Spinal cord (tissue), 10 donors: ENCODE measurements around the gene LMAN2L. TPM values are rescaled to one million over a fixed set of nuclear protein-coding genes. Genes with fewer than 3 reads are reported as not detected.

ENCODE experiments used
- DNase-seq, 6 donors: peaks; one replicate each; pipeline versions ENCODE4 v3.0.0 to v3.0.0-alpha.2; 2013 to 2015; ENCODE audit warnings: low spot score in 6 of 6, low read depth in 4 of 6
- H3K27ac ChIP-seq: one replicate; pipeline ENCODE4 v1.5.1; 2013; ENCODE audit warnings: low read depth, low read length, control low read depth
- H3K27me3 ChIP-seq: one replicate; pipeline ENCODE4 v1.6.1; 2013; ENCODE audit warnings: low read length; ENCODE audit not compliant: control insufficient read depth, insufficient read depth
- H3K36me3 ChIP-seq: one replicate; pipeline ENCODE4 v1.6.1; 2013; ENCODE audit warnings: low read length; ENCODE audit not compliant: control insufficient read depth, insufficient read depth
- H3K4me1 ChIP-seq: one replicate; pipeline ENCODE4 v1.6.1; 2013; ENCODE audit warnings: low read length; ENCODE audit not compliant: control insufficient read depth, insufficient read depth
- H3K4me3 ChIP-seq: one replicate; pipeline ENCODE4 v1.5.1; 2013; ENCODE audit warnings: low read depth, low read length, control low read depth
- H3K9me3 ChIP-seq: one replicate; pipeline ENCODE4 v1.6.1; 2013; ENCODE audit warnings: low read length; ENCODE audit not compliant: control insufficient read depth, insufficient read depth
- WGBS: methylation state at CpG from one replicate; pipeline ENCODE4 v1.1.5; 2013; ENCODE audit warnings: missing lambda C conversion rate; ENCODE audit not compliant: insufficient coverage; 5-methylcytosine and 5-hydroxymethylcytosine counted together
- polyA plus RNA-seq, 2 donors: library from polyadenylated mRNA; unstranded; fragments of 120-200 nt; gene quantifications; one replicate each; pipeline ENCODE4 v1.2.1, GENCODE V29; 2013; ENCODE audit not compliant: insufficient read length in 2 of 2
- total RNA-seq, 2 donors: library from RNA; depleted of rRNA in 1 of 2; stranded (reverse); fragments of 120-200 nt in 1 of 2; fragments of >200 nt in 1 of 2; gene quantifications; one replicate each; pipeline versions ENCODE4 v1.2.3 to v1.2.4, GENCODE V29; 2013 to 2014
- donor health status: healthy.

Gene LMAN2L
- total and polyA plus RNA-seq, 4 donors, result 26.7 to 34.0 (median 31.7) TPM

DNA sequence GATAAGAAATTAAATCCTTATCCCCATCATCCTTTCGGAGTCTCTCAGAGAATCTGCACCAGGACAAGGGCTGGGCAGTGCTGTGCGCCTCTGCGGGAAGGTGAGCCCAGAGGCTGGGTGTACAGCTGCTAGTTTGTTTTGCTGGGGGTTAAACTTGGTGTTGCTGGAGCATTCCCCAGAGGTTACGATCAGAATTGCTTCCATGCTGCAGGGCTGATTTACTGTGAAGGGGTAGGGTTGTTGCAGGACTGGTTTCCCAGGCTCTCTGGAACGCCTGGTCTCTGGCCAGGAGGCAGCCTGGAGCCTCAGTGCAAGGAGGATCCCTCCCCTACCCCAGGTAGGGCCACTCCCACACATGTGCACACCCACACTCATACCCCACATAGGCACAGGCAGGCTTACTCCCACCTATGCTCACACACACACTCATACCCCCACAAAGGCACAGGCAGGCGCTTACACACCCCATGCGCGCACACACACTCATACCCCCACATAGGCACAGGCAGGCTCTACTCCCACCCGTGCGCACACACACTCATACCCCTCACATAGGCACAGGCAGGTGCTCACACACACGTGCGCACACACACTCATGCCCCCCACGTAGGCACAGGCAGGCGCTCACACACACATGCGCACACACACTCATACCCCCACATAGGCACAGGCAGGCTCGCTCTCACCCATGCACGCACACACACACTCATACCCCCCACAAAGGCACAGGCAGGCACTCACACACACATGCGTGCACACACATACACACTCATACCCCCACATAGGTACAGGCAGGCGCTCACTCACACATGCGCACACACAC, 32.1 kb upstream of the LMAN2L start:
- 94% methylated on average over 16 of the region's 20 CpGs for WGBS
- Histone ChIP-seq H3K9me3 (no peaks in the 10 kb centered on the region), H3K27ac (no peak overlapping the region), H3K4me3 (no peak overlapping the region), H3K4me1 (peaks cover 6% of the 10 kb centered on the region), H3K27me3 (no peaks in the 10 kb centered on the region), H3K36me3 (peaks cover 16% of the 10 kb centered on the region)
- no peak for DNase-seq

DNA sequence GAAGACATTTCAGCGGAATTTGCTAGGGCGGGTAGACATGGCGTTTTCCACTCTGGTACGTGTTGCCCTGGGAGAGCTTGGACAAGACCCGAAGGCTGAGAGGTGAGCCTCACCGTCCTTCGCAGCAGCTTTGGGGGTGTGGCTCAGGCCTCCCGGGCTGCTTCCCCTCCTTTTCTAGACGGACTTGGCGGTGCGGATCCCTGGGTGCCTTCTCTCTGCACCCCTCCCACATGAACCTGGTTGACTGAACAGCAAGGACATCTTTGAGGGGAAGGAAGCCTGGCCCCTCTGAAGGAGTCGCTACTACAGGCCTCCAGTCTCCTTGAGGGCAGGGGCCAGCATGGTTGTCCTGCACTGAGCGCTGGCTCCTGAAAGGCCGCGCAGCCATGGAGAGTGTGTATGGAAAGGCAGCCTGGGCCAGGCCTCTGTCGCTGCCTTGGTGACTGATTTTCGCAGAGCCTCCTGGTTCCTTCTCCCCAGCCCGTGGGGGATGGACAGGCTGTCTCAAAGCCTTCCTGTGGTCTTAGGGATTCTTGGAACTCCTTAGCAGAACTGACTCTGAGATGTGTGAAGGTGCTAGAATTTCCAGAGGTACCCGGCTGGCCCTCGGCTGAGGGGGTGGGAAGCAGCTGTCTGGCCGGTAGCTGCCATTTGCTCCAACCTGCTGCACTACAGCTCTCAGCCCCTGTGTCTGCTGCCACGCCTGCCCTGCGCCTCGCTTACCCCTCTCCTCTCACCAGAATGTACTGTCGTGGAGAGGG, 30.8 kb upstream of the LMAN2L start:
- Histone ChIP-seq H3K27ac (no peak overlapping the region), H3K36me3 (peaks cover 16% of the 10 kb centered on the region), H3K4me1 (peaks cover 10% of the 10 kb centered on the region), H3K4me3 (no peak overlapping the region), H3K9me3 (no peaks in the 10 kb centered on the region), H3K27me3 (no peaks in the 10 kb centered on the region)
- DNase-seq, result no peak
- 88% methylated on average over 20 of the region's 25 CpGs for WGBS

DNA sequence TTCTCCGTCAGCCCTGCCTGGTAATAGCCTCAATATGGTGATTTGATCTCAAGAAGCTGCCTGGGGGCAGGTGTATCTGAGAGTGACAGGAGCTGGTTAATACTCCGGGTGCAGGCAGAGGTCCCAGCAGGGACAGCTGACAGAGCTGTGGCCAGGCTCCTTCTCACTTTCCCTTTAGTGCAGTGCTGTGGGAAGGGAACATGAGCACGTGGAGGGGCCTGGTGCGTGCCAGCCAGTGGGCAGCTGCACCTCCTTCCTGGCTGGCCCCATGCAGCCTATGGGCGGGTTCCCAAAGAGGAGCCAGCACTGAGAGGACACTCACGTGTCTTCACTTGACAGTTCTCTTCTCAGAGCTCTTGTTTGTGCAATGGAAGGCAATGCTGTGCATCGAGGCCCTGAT, 29.9 kb upstream of the LMAN2L start:
- H3K27ac ChIP-seq, result no peak overlapping the region
- H3K36me3 ChIP-seq, result peaks cover 16% of the 10 kb centered on the region
- no peaks in the 10 kb centered on the region for H3K27me3 ChIP-seq
- no peak overlapping the region for H3K4me3 ChIP-seq
- peak in 1 of 6 donors; percentile 37 for DNase-seq
- peaks cover 10% of the 10 kb centered on the region for H3K4me1 ChIP-seq
- 35% methylated on average over 6 of the region's 7 CpGs for WGBS
- H3K9me3 ChIP-seq, result no peaks in the 10 kb centered on the region

GRCh38 chr2:96768083-96768561, 28.3 kb upstream of the LMAN2L start:
- peaks cover 14% of the 10 kb centered on the region for H3K36me3 ChIP-seq
- peaks cover 27% of the 10 kb centered on the region for H3K4me1 ChIP-seq
- H3K27ac ChIP-seq, result no peak overlapping the region
- H3K4me3 ChIP-seq, result no peak overlapping the region
- no peaks in the 10 kb centered on the region for H3K27me3 ChIP-seq
- 90% methylated on average over 8 of the region's 8 CpGs for WGBS
- DNase-seq, result no peak
- no peaks in the 10 kb centered on the region for H3K9me3 ChIP-seq

GRCh38 chr2:96767135-96767871, 27.4 kb upstream of the LMAN2L start:
- DNase-seq, result no peak
- Histone ChIP-seq H3K9me3 (no peaks in the 10 kb centered on the region), H3K27me3 (no peaks in the 10 kb centered on the region), H3K36me3 (peaks cover 10% of the 10 kb centered on the region), H3K4me3 (no peak overlapping the region), H3K4me1 (peaks cover 35% of the 10 kb centered on the region), H3K27ac (no peak overlapping the region)
- WGBS, result 94% methylated on average over 5 of the region's 9 CpGs

DNA sequence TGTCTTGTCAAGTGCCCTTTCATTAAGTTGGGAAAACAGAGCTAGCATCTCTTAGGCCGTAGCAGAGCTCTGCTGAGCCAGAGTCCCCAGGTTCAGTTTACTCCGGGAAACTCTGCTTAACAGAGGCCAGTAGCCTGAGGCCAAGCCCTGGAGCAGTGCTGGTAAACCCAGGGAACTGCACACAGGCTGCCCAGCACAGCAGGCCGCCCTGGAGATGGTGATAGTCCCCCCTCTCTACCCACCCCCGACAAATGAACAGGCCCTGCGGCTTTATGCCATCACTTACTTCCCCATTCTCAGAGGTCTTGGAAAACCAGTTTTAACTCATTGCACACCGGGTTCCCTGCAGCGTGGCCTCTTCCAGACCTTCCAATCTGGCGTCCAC, 24.4 kb upstream of the LMAN2L start:
- H3K4me1 ChIP-seq, result peaks cover 47% of the 10 kb centered on the region
- H3K36me3 ChIP-seq, result no peaks in the 10 kb centered on the region
- H3K4me3 ChIP-seq, result peak overlapping the region; percentile 40
- no peaks in the 10 kb centered on the region for H3K9me3 ChIP-seq
- H3K27me3 ChIP-seq, result no peaks in the 10 kb centered on the region
- H3K27ac ChIP-seq, result no peak overlapping the region
- peak in 1 of 6 donors; percentile 13 for DNase-seq
- WGBS, result 37% methylated on average over 8 of the region's 8 CpGs

GRCh38 chr2:96763511-96764252, 23.8 kb upstream of the LMAN2L start:
- no peaks in the 10 kb centered on the region for H3K27me3 ChIP-seq
- no peaks in the 10 kb centered on the region for H3K9me3 ChIP-seq
- peak overlapping the region; percentile 40 for H3K4me3 ChIP-seq
- H3K36me3 ChIP-seq, result no peaks in the 10 kb centered on the region
- 27% methylated on average over 7 of the region's 7 CpGs for WGBS
- H3K27ac ChIP-seq, result peak overlapping the region; percentile 4
- peaks cover 47% of the 10 kb centered on the region for H3K4me1 ChIP-seq
- peak in 2 of 6 donors; percentile 28 to 38 for DNase-seq

DNA sequence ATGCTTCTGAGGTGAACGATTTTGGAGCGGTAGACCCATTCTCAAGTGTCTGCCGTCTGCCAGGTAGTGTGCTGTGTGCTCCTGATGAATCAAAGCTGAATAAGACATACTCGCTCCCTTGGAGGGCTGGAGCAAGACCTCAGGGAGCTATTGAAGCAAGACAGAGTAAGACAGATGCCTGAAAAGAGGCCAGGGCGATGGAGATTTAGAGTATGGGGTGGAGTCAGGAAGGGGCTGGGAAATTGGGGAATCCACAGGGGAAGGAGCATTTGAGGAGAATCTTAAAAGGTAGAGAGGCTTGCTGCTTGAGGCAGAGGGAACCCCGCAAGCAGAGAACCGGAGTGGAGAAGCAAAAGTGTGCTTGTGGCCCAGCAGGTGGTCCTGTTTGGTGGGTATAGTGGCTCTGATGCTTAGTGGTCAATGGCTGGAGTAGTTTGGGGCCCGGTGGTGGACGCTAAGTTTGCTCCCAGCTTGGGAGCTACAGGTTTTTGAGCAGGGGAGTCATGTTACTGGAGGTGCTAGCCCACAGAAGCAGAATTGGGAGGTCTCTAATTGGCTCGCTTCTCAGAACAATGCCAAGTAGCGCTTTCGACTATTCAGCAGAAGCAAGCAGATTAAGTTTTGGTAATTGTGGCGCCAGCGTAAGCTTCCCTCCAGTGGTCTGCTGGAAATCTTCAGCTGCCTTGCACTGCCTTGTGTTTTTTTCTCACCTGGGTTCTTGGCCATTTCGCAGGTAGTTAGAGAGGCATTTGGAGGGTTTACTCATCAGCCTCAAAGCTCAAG, 22.9 kb upstream of the LMAN2L start:
- no peaks in the 10 kb centered on the region for H3K27me3 ChIP-seq
- peak in 3 of 6 donors; percentile 13 to 75 (median 51) for DNase-seq
- H3K36me3 ChIP-seq, result no peaks in the 10 kb centered on the region
- peaks cover 47% of the 10 kb centered on the region for H3K4me1 ChIP-seq
- H3K27ac ChIP-seq, result peak overlapping the region; percentile 4
- WGBS, result 20% methylated on average over 10 of the region's 15 CpGs
- H3K9me3 ChIP-seq, result no peaks in the 10 kb centered on the region
- H3K4me3 ChIP-seq, result peak overlapping the region; percentile 40
